HCT116 (cell line): ENCODE measurements around the gene PHKB.
"Not testable (repeated sequence)": the region's sequence is repeated elsewhere in the genome, so short reads cannot be mapped to it uniquely, and the experiment has no call there.

ENCODE experiments used
- CBX3 ChIP-seq: IDR thresholded peaks from 2 replicates; pipeline ENCODE4 v1.6.1; 2012; ENCODE audit warnings: low read depth
- CEBPB ChIP-seq: IDR thresholded peaks from 2 replicates; pipeline ENCODE4 v1.6.1; 2012; ENCODE audit warnings: low read depth
- CTCF ChIP-seq, 3 experiments: fragments of 200-600 bp in 1 of 3; sonication (generic) in 1 of 3; IDR thresholded peaks in 2 of 3; conservative IDR thresholded peaks in 1 of 3; 2 replicates each; pipeline ENCODE4 v1.5.1; 2012 to 2017; ENCODE audit warnings: low read depth in 2 of 3, low read length in 2 of 3, antibody characterized with exemption in 1 of 3, borderline replicate concordance in 1 of 3, control low read depth in 1 of 3, mild to moderate bottlenecking in 1 of 3, mixed read lengths in 1 of 3, mixed run types in 1 of 3, moderate library complexity in 1 of 3; ENCODE audit not compliant: insufficient read depth in 1 of 3
- EZH2 ChIP-seq: fragments of 200-600 bp; sonication (generic); IDR thresholded peaks from 2 replicates; pipeline ENCODE4 v1.6.1; 2017; ENCODE audit warnings: antibody characterized with exemption, mixed run types
- EZH2phosphoT487 ChIP-seq: fragments of 200-600 bp; IDR thresholded peaks from 2 replicates; pipeline ENCODE4 v1.6.1; 2018; ENCODE audit warnings: antibody characterized with exemption, borderline replicate concordance
- JUND ChIP-seq: IDR thresholded peaks from 2 replicates; pipeline ENCODE4 v1.6.1; 2012
- POLR2A ChIP-seq: IDR thresholded peaks from 2 replicates; pipeline ENCODE4 v1.7.0; 2011; ENCODE audit warnings: borderline replicate concordance; ENCODE audit not compliant: insufficient read depth, insufficient read length; ENCODE audit errors: extremely low read depth
- POLR2AphosphoS5 ChIP-seq: IDR thresholded peaks from 2 replicates; pipeline ENCODE4 v1.6.1; 2011; ENCODE audit warnings: mild to moderate bottlenecking, low read depth, low read length, moderate library complexity
- REST ChIP-seq: IDR thresholded peaks from 2 replicates; pipeline ENCODE4 v1.6.1; 2012; ENCODE audit warnings: low read depth
- SRF ChIP-seq: IDR thresholded peaks from 2 replicates; pipeline ENCODE4 v1.6.1; 2012; ENCODE audit warnings: low read depth
- TCF7L2 ChIP-seq: IDR thresholded peaks from 2 replicates; pipeline ENCODE4 v1.7.0; 2011; ENCODE audit warnings: borderline replicate concordance, inconsistent platforms; ENCODE audit not compliant: insufficient read depth, insufficient read length; ENCODE audit errors: extremely low read depth
- ZFX ChIP-seq: fragments of 450-650 bp; IDR thresholded peaks from 2 replicates; pipeline ENCODE4 v1.6.1; 2017
- ZNF274 ChIP-seq: fragments of 200-500 bp; sonication (Bioruptor generic); IDR thresholded peaks from 2 replicates; pipeline ENCODE4 v1.6.1; 2014; ENCODE audit warnings: mild to moderate bottlenecking, low read depth, low read length, inconsistent platforms

- not testable (repeated sequence) for TF ChIP-seq CTCF (IDR thresholded peaks at IDR 0.05 in 2 of 3, conservative IDR thresholded peaks at IDR 0.05 in 1 of 3; ENCODE audit: borderline replicate concordance in 1 of 3, insufficient read depth in 1 of 3, low read depth in 2 of 3, low read length in 2 of 3); SRF; EZH2phosphoT487; ZFX; EZH2; POLR2A; ZNF274; JUND; REST; POLR2AphosphoS5; TCF7L2; CEBPB; CBX3
Observed at GRCh38 chr16:47541135-47541534, 80.0 kb downstream of the PHKB start.
